A673 (cell line): Measurements from ENCODE around the gene PPARA. TPM values are rescaled to one million over a fixed set of nuclear protein-coding genes. Genes with fewer than 3 reads are reported as not detected.

Experiments
- BruUV-seq: library from RNA; stranded (reverse); fragments of 400-500 nt; replicated peaks from 2 replicates; lab custom pipeline; 2021; lab: Mats Ljungman, UMichigan
- CTCF ChIA-PET: fragments of 300-600 bp; sonication (Branson Sonifier 250); formaldehyde crosslinking; loops from one replicate; lab custom pipeline; 2022; ENCODE audit warnings: antibody characterized with exemption; lab: Charles Lee
- POLR2A ChIA-PET: fragments of 300-600 bp; sonication (Branson Sonifier 250); formaldehyde crosslinking; loops from one replicate; lab custom pipeline; 2022; ENCODE audit warnings: antibody characterized with exemption; ENCODE audit not compliant: low non-redundant PET; lab: Charles Lee
- DNase-seq: peaks from one replicate; pipeline ENCODE4 v3.0.0-alpha.2; 2015; ENCODE audit warnings: low spot score
- H3K27ac ChIP-seq: fragments of 200-600 bp; sonication (generic); 2 replicates; pipeline ENCODE4 v1.5.1; 2016; ENCODE audit warnings: mixed run types, low read depth, mild to moderate bottlenecking, mixed read lengths, antibody characterized with exemption, low read length; ENCODE audit not compliant: poor library complexity, severe bottlenecking
- H3K27me3 ChIP-seq: fragments of 200-600 bp; sonication (generic); replicated peaks from 2 replicates; pipeline ENCODE4 v1.6.1; 2017; ENCODE audit warnings: mixed run types, low read depth, mild to moderate bottlenecking, mixed read lengths, antibody characterized with exemption, low read length; ENCODE audit not compliant: insufficient read depth, poor library complexity
- H3K36me3 ChIP-seq: fragments of 200-600 bp; sonication (generic); 2 replicates; pipeline ENCODE4 v1.6.1; 2016; ENCODE audit warnings: mixed run types, mild to moderate bottlenecking, mixed read lengths, antibody characterized with exemption, low read length; ENCODE audit not compliant: insufficient read depth, poor library complexity, severe bottlenecking
- H3K4me1 ChIP-seq: fragments of 200-600 bp; sonication (generic); 2 replicates; pipeline ENCODE4 v1.6.1; 2017; ENCODE audit warnings: mixed run types, mild to moderate bottlenecking, mixed read lengths, antibody characterized with exemption, low read length; ENCODE audit not compliant: insufficient read depth, poor library complexity, severe bottlenecking
- H3K4me3 ChIP-seq: fragments of 200-600 bp; sonication (generic); 2 replicates; pipeline ENCODE4 v1.5.1; 2016; ENCODE audit warnings: low read depth, mixed run types, mild to moderate bottlenecking, mixed read lengths, low read length; ENCODE audit not compliant: poor library complexity, severe bottlenecking
- H3K9me3 ChIP-seq: fragments of 200-600 bp; sonication (generic); 2 replicates; pipeline ENCODE4 v1.6.1; 2016; ENCODE audit warnings: mixed run types, low read depth, mild to moderate bottlenecking, mixed read lengths, antibody characterized with exemption, low read length; ENCODE audit not compliant: poor library complexity, severe bottlenecking
- CTCF ChIP-seq: fragments of 300-800, 200-600 bp; sonication (generic); conservative IDR thresholded peaks from 2 replicates; pipeline ENCODE4 v1.5.1; 2017; ENCODE audit warnings: low read depth, mild to moderate bottlenecking, antibody characterized with exemption, low read length, moderate library complexity, mixed read lengths
- EZH2 ChIP-seq: fragments of 200-600 bp; sonication (generic); IDR thresholded peaks from 2 replicates; pipeline ENCODE4 v1.6.1; 2017; ENCODE audit warnings: borderline replicate concordance, low read depth, mild to moderate bottlenecking, mixed read lengths, antibody characterized with exemption, low read length; ENCODE audit not compliant: poor library complexity, severe bottlenecking
- intact Hi-C: fragments of 100-400 bp; cut with micrococcal nuclease; formaldehyde crosslinking; loops from one replicate; pipeline ENCODE4 v1.10.0; 2022; ENCODE audit not compliant: unreplicated experiment
- total RNA-seq: library from RNA; stranded (reverse); gene quantifications from 2 replicates; pipeline ENCODE4 v1.2.3, GENCODE V29; 2021

The PPARA gene
- total RNA-seq, 1 experiment from 2014 or later = 2.0 TPM

DNA sequence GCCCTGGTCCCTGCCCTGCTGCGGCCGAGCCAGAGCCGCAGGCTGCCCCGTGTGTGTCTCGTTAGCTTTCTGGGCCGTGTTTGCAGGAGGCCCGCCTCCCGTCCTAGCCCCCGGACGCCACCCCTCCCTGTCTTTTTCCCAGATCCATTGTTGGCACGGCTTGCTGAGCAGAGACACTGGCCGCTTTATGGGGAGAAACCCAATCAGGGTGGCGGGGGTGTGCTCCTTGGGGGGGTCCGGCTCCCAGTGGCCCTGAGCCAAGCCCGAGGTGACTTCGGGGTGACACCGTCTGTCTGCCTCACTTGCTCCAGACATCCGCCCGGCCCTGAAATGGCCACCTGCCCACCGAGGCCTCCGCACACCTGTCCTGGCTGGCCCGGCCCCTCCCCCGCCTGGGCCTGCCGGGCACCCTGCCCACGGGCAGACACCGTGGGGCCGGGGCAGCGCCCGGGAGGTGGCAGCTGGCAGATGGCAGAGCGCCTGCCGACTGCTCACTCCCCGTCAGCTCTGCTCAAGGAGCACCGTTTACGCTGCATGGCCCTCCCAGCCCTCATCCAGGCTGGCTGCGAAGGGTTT lies 43.1 kb upstream of the PPARA start:
- ChIA-PET CTCF (interaction anchor here (0.6 kb wide), 2 partner anchors 206 to 436 kb away, joined by 6 to 7 read pairs; no protein-coding TSS in a partner anchor), POLR2A (no interaction called here)
- no TSS peak for BruUV-seq
- H3K36me3 ChIP-seq = peaks cover 86% of the 10 kb centered on the region
- no peaks in the 10 kb centered on the region for H3K27me3 ChIP-seq
- peaks cover 8% of the 10 kb centered on the region for H3K4me1 ChIP-seq
- H3K4me3 ChIP-seq = no peak overlapping the region
- intact Hi-C loops = no loop called here
- peak overlapping the region; percentile 57 for H3K27ac ChIP-seq
- no peak for DNase-seq
- H3K9me3 ChIP-seq = no peaks in the 10 kb centered on the region
- TF ChIP-seq CTCF = no peak
- no peak for TF ChIP-seq EZH2

DNA sequence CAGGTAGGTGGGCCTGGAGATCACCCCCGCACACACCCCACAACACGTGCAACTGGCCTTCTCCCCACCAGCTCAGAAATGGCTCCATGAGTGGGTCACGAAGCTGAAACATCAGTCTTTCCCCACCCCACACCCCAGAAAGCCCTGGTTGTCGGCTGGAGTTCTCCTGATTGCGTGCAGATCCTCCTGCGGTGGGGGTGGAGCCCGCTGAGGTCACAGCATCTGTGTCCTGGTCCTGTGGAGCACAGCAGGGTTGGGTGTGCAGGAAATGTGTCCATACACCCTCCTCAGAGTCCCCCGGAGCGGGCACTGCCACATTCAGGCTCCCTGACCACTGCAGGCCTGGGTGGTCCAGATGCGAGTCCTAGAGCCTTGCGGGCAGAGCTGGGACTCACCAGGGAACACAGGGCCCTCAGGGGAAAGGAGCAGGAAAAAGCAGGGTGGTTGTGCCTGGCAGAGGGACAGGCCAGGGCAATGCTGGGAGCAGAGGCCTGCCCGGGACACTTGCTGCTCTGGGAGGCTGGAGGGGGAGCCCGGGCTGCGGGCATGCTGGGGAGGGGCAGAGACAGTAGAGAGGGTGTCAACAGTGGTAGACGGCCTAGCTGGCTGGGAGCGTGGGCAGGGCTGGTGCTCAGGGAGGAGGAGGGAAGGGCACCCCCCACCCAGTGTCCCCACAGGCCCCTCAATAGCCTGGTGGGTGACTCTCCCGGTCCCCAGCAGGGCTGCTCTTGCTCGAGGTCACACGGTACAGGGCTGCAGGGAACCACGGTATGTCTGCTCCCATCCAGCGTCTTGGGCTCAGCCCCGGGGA lies 42.4 kb upstream of the PPARA start:
- POLR2A ChIA-PET = no interaction called here
- Histone ChIP-seq H3K27me3 (no peaks in the 10 kb centered on the region), H3K4me3 (no peak overlapping the region), H3K4me1 (peaks cover 8% of the 10 kb centered on the region), H3K9me3 (no peaks in the 10 kb centered on the region), H3K36me3 (peaks cover 85% of the 10 kb centered on the region), H3K27ac (peak overlapping the region; percentile 57)
- CTCF ChIA-PET = interaction anchor here (0.6 kb wide), 2 partner anchors 205 to 435 kb away, joined by 6 to 7 read pairs; no protein-coding TSS in a partner anchor
- intact Hi-C loops = no loop called here
- no peak for TF ChIP-seq EZH2
- BruUV-seq = no TSS peak
- no peak for DNase-seq

DNA sequence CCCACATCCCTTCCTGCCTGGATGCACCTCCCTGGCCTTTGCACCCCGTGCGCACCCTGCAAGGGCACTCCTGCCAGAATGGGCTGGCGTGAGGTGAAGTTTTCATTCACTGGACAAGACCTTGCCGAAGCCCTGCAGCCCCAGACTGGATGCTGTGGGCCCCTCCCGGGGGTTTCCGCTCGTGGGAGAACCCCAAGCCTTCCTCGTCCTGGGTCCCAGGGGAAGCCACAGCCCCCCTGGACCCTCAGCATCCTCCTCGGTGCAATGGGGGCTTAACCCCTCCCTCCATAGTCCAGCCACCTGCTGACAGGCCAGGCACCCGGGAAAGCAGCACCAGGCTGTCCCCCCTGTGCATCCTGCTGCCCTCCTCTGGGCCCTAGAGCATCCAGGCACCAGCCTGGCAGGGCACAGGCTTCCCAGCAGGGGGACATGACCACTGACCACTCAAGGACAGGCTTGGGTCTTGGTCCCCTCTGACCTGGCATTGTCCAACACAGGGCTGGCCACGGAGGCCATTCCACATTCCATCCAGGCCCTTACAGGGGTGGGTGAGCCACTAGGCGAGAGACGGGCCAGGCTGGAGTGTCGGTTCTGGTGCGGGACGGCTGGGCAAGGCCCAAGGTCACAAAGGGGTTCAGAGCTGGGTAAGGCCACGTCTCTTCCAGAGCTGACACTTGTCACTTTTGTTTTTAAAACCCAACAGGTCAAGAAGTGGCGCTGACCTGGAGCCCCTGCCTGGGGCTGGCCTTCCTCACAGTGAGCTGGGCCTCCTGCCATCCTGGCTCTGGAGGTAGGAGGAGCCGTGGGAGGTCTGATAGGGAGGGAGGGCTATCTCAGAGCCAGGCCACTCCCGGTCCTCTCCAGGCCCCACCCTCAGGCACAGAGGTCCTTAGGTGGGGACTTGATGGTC lies 41.5 kb upstream of the PPARA start:
- intact Hi-C loops = no loop called here
- ChIA-PET POLR2A (no interaction called here), CTCF (no interaction called here)
- BruUV-seq = no TSS peak
- Histone ChIP-seq H3K4me1 (peaks cover 8% of the 10 kb centered on the region), H3K9me3 (no peaks in the 10 kb centered on the region), H3K4me3 (no peak overlapping the region), H3K36me3 (peaks cover 81% of the 10 kb centered on the region), H3K27me3 (no peaks in the 10 kb centered on the region), H3K27ac (peak overlapping the region; percentile 42)
- TF ChIP-seq CTCF (no peak), EZH2 (no peak)
- peak; percentile 56 for DNase-seq
